Endothelial cell of umbilical vein (primary cell): ENCODE measurements around the gene CX3CR1. TPM values are rescaled to one million over a fixed set of nuclear protein-coding genes. Genes with fewer than 3 reads are reported as not detected.

ENCODE experiments used
- BruUV-seq: library from RNA; stranded (reverse); fragments of 400-500 nt; replicated peaks from 2 replicates; lab custom pipeline; 2021; lab: Mats Ljungman, UMichigan
- CTCF ChIA-PET: fragments of 300-600, 350-600 bp; sonication (Branson Sonifier 250); formaldehyde crosslinking; loops from one replicate; lab custom pipeline; 2021; ENCODE audit warnings: antibody characterized with exemption, inconsistent platforms; lab: Charles Lee
- POLR2A ChIA-PET: fragments of 300-600, 350-600 bp; sonication (Branson Sonifier 250); formaldehyde crosslinking; loops from one replicate; lab custom pipeline; 2021; ENCODE audit warnings: antibody characterized with exemption, inconsistent platforms; lab: Charles Lee
- DNase-seq: peaks from one replicate; pipeline ENCODE4 v3.0.0-alpha.2; 2011; ENCODE audit warnings: low read depth, low spot score
- FAIRE-seq: peaks from 2 replicates; lab custom pipeline; 2011; peaks lifted over from hg19 to GRCh38; lab: Jason Lieb, UNC
- H2AFZ ChIP-seq: 2 replicates; pipeline ENCODE4 v1.6.0; 2012; ENCODE audit warnings: low read depth, low read length, control low read depth, inconsistent platforms
- H3K27ac ChIP-seq: 2 replicates; pipeline ENCODE4 v1.5.1; 2011; ENCODE audit warnings: low read depth, mild to moderate bottlenecking, control low read depth, low read length, moderate library complexity; ENCODE audit not compliant: insufficient read depth
- H3K27me3 ChIP-seq, 2 experiments: 2 replicates each; pipeline versions ENCODE4 v1.6.0 to v1.6.1; 2011; ENCODE audit warnings: low read length in 2 of 2, mixed read lengths in 1 of 2; ENCODE audit not compliant: control insufficient read depth in 2 of 2, insufficient read depth in 2 of 2
- H3K36me3 ChIP-seq, 2 experiments: 2 replicates in 1 of 2; 3 replicates in 1 of 2; pipeline ENCODE4 v1.5.1; 2011; ENCODE audit warnings: low read length in 2 of 2, mild to moderate bottlenecking in 1 of 2, moderate library complexity in 1 of 2; ENCODE audit not compliant: control insufficient read depth in 2 of 2, insufficient read depth in 2 of 2; ENCODE audit errors: extremely low read depth in 1 of 2
- H3K4me1 ChIP-seq: 3 replicates; pipeline ENCODE4 v1.5.1; 2011; ENCODE audit warnings: mild to moderate bottlenecking, low read length; ENCODE audit not compliant: control insufficient read depth, insufficient read depth; ENCODE audit errors: extremely low read depth
- H3K4me2 ChIP-seq: 2 replicates; pipeline ENCODE4 v1.6.1; 2011; ENCODE audit warnings: low read length, control low read depth, mixed read lengths; ENCODE audit not compliant: insufficient read depth
- H3K4me3 ChIP-seq, 3 experiments: fragments of 200-600 bp in 1 of 3; sonication (generic), shearing (Covaris generic) in 1 of 3; replicated peaks in 1 of 3; 2 replicates each; pipeline ENCODE4 v1.5.1; 2011 to 2016; ENCODE audit warnings: control low read depth in 3 of 3, low read length in 3 of 3, mild to moderate bottlenecking in 2 of 3, inconsistent platforms in 1 of 3, low read depth in 1 of 3, moderate library complexity in 1 of 3; ENCODE audit not compliant: insufficient read depth in 1 of 3
- H3K79me2 ChIP-seq: 2 replicates; pipeline ENCODE4 v1.6.0; 2012; ENCODE audit warnings: low read length, inconsistent platforms; ENCODE audit not compliant: control insufficient read depth, insufficient read depth
- H3K9ac ChIP-seq: replicated peaks from 2 replicates; pipeline ENCODE3; 2011; ENCODE audit warnings: low read length, control low read depth; ENCODE audit not compliant: insufficient read depth; ENCODE audit errors: extremely low read depth
- H3K9me1 ChIP-seq: replicated peaks from 3 replicates; pipeline ENCODE4 v1.6.0; 2011; ENCODE audit warnings: mild to moderate bottlenecking, low read length; ENCODE audit not compliant: control insufficient read depth, insufficient read depth; ENCODE audit errors: extremely low read depth
- H3K9me3 ChIP-seq: replicated peaks from 2 replicates; pipeline ENCODE4 v1.5.1; 2012; ENCODE audit warnings: low read length, inconsistent platforms; ENCODE audit not compliant: control insufficient read depth, insufficient read depth
- H4K20me1 ChIP-seq: replicated peaks from 2 replicates; pipeline ENCODE3; 2011; ENCODE audit warnings: mild to moderate bottlenecking, low read length; ENCODE audit not compliant: control insufficient read depth, insufficient read depth; ENCODE audit errors: extremely low read depth
- CTCF ChIP-seq, 2 donors: IDR thresholded peaks; 1 replicate in 1 of 2; 2 replicates in 1 of 2; pipeline ENCODE4 v1.5.1; 2011; ENCODE audit warnings: low read length in 2 of 2, mild to moderate bottlenecking in 2 of 2, moderate library complexity in 2 of 2, control low read depth in 1 of 2, inconsistent platforms in 1 of 2, low read depth in 1 of 2; ENCODE audit not compliant: insufficient read depth in 1 of 2; ENCODE audit errors: extremely low read depth in 1 of 2
- EZH2 ChIP-seq: IDR thresholded peaks from 2 replicates; pipeline ENCODE4 v1.6.1; 2012; ENCODE audit warnings: borderline replicate concordance, low read depth, mild to moderate bottlenecking, moderate library complexity, low read length, inconsistent platforms; ENCODE audit not compliant: severe bottlenecking
- FOS ChIP-seq: IDR thresholded peaks from 2 replicates; pipeline ENCODE4 v1.6.1; 2011; ENCODE audit warnings: mild to moderate bottlenecking, low read length, moderate library complexity, borderline replicate concordance; ENCODE audit not compliant: insufficient read depth
- GATA2 ChIP-seq: IDR thresholded peaks from 2 replicates; pipeline ENCODE4 v1.7.0; 2011; ENCODE audit warnings: low read depth, mild to moderate bottlenecking, moderate library complexity, mixed read lengths, low read length; ENCODE audit not compliant: insufficient read length, insufficient read depth
- JUN ChIP-seq: IDR thresholded peaks from 2 replicates; pipeline ENCODE4 v1.6.1; 2011; ENCODE audit warnings: borderline replicate concordance, low read depth; ENCODE audit not compliant: insufficient read length, insufficient read depth
- MAX ChIP-seq: IDR thresholded peaks from 2 replicates; pipeline ENCODE4 v1.6.1; 2011; ENCODE audit not compliant: insufficient read depth, insufficient read length
- MYC ChIP-seq: IDR thresholded peaks from one replicate; pipeline ENCODE4 v1.6.1; 2011; ENCODE audit warnings: mild to moderate bottlenecking, low read depth, low read length
- POLR2A ChIP-seq: IDR thresholded peaks from 2 replicates; pipeline ENCODE4 v1.6.1; 2012; ENCODE audit warnings: low read depth, mild to moderate bottlenecking, control low read depth, low read length
- POLR2AphosphoS5 ChIP-seq: IDR thresholded peaks from 2 replicates; pipeline ENCODE4 v1.6.1; 2012; ENCODE audit warnings: low read depth, mild to moderate bottlenecking, control low read depth, low read length, moderate library complexity; ENCODE audit not compliant: insufficient read depth
- dilution Hi-C: fragments of 300-500 bp; cut with MboI; formaldehyde crosslinking; loops from one replicate; pipeline ENCODE4 v1.15.0; 2019; ENCODE audit warnings: low sequenced_read_pairs; ENCODE audit not compliant: extremely low pct_ligation_motif_present
- intact Hi-C: fragments of 100-400 bp; cut with micrococcal nuclease; formaldehyde crosslinking; loops from one replicate; pipeline ENCODE4 v1.10.0; 2022
- polyA plus RNA-seq, 4 experiments: library from polyadenylated mRNA; depleted of rRNA in 3 of 4; stranded (reverse) in 3 of 4; unstranded in 1 of 4; fragments of >200 nt; gene quantifications; 2 replicates each; pipeline versions ENCODE4 v1.2.1 to v1.2.3, GENCODE V29; 2011 to 2012; ENCODE audit warnings: missing spikeins in 1 of 4
- total RNA-seq: library from RNA; stranded (reverse); gene quantifications from 2 replicates; pipeline ENCODE4 v1.2.3, GENCODE V29; 2021

The CX3CR1 gene
- total and polyA plus RNA-seq, 2 donors (not counting 3 experiments of a cell fraction or from before 2014, with no cell fraction given): not detected

DNA sequence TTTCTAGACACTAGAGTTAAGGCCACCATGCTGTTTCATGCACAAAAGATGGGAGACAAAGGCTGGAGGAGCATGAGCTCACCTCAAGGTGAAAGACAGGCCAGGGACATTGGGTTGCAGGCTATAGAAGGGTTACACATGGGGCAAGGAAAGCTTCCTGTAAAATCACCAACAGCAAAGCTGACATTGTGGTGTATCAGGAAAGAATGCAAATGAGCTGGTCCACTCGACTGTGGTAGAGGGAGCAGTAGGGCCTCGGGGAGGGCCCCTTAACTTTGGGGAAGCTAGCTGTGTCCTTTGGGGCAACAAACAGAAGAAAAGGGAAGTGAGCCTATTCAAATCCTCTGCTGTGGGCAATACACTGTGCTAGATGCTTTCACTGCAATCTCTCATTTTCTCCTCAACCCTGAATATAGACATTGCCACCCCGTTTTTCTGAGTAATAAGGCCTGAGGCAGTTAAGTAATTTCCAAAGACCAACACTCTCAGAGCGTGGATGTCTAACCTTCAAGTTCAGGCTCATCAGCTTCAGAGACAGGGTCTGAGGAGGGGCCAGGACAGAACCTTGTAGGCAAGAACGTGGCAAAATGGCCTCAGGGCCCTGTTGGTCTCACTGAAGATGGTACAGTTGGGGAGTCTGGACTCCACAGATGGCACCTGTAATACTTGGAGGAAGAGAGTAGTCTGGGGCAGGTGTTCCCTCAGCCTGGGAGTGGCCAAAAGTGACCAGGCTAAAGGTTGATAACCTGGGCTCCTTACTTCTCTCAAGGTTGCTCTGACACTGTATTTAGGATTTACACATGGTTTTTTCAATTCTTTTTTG lies 24.1 kb downstream of the CX3CR1 start:
- Histone ChIP-seq H3K4me1 (no peaks in the 10 kb centered on the region), H3K4me2 (no peak overlapping the region), H3K9me1 (no peaks in the 10 kb centered on the region), H3K9me3 (no peaks in the 10 kb centered on the region), H4K20me1 (no peaks in the 10 kb centered on the region), H3K4me3 (no peak overlapping the region), H2AFZ (no peak overlapping the region), H3K79me2 (no peaks in the 10 kb centered on the region), H3K36me3 (no peaks in the 10 kb centered on the region), H3K9ac (no peak overlapping the region), H3K27ac (no peak overlapping the region), H3K27me3 (peaks cover 5 to 6% of the 10 kb centered on the region in 2 experiments)
- intact Hi-C loops (no loop called here), dilution Hi-C loops (no loop called here)
- DNase-seq (no peak), FAIRE-seq (no peak)
- ChIA-PET CTCF (no interaction called here), POLR2A (no interaction called here)
- no TSS peak for BruUV-seq
- TF ChIP-seq MYC (no peak), CTCF (IDR thresholded peaks at IDR 0.05; ENCODE audit: extremely low read depth in 1 of 2, insufficient read depth in 1 of 2, low read depth in 1 of 2, low read length in 2 of 2) (no peak), GATA2 (no peak), EZH2 (no peak), FOS (no peak), JUN (no peak), MAX (no peak), POLR2A (no peak), POLR2AphosphoS5 (no peak)
